SIG-M5 treated with dmso at 0.1 percent for 504 hours (cell line): ENCODE measurements around the gene CRTC1.

ENCODE experiments used
- DNase-seq: peaks from one replicate; lab custom pipeline; 2025; ENCODE audit not compliant: unreplicated experiment; lab: John Stamatoyannopoulos, UW

CRTC1 gene

DNA sequence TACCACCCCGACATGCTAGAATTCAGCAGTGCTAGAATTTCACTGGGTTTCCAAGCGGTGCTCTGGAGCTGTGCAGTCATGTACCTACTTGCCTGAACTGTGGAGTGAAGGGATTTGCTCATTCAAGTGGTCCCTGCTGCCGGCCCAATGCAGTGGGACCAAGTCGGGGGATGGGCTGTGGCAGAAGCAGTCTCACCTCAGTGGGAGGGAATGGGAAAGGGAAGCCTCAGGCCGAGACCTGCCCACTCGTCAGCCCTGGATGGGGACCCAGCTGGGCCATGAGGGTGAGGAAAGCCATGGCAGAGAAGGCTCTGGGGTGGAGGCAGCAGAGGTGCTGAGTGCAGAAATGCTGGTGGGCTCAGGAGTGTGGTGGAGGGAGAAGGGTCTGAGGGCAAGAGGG is 31.7 kb upstream of the CRTC1 start:
- DNase-seq = no peak

DNA sequence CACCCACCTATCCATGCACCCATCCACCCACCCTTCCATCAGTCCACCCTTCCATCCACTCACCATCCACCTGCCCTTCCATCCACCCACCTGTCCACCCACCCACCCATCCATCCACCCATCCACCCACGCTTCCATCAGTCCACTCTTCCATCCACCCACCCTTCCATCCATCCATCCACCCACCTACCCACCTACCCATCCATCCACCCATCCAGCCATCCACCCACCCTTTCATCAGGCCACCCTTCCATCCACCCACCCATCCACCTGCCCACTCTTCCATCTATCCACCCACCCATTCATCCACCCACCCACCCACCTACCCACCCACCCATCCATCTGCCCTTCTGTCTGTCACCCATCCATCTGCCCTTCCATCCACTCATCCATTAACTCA is 29.6 kb upstream of the CRTC1 start:
- DNase-seq = no peak

GRCh38 chr19:18654469-18654868 is 29.0 kb upstream of the CRTC1 start:
- DNase-seq = no peak

- DNase-seq = no peak
Observed at GRCh38 chr19:18655173-18655844, 28.2 kb upstream of the CRTC1 start.

- DNase-seq = no peak
Observed at GRCh38 chr19:18656337-18657086, 27.0 kb upstream of the CRTC1 start.

- DNase-seq = no peak
Observed at GRCh38 chr19:18657590-18658365, 25.7 kb upstream of the CRTC1 start.

GRCh38 chr19:18658366-18658855 is 25.1 kb upstream of the CRTC1 start:
- DNase-seq = no peak

DNA sequence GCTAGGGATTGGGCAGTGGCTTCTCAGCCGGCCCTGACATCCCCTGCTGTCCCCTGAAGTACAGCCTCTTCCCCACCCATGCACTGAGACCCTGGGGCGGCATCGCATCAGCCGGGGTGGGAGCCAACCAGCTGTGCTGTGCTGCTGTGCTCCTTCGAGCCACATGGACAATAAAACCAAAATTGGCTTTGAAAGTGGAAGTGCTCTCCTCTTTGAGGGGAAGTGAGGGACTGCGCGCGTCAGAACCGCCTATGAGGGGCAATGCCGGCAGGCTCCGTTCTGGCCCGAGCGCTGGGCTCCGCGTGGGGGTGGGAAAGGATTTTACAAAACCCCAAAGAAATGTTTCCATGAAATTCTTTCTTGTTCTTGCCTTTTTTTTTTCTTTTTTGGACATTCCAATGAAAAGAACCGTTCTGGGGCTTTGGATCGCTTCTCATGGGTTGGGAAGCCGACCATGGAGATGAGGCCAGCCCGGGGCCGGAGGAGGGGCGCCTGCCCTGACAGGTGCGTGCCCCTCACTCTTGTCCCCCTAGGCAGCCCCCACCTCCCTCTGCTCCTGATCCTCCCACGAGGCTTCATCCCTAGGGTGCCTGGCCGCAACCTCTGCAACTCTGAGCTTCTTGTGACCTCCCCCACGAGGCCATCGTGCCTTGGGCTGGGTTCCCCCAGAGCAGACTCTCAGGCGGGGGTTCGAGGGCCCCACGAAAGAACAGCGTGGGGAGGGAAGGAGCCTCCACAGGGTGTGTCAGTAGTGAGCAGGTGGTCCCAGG is 24.0 kb upstream of the CRTC1 start:
- DNase-seq = peak; percentile 76

DNA sequence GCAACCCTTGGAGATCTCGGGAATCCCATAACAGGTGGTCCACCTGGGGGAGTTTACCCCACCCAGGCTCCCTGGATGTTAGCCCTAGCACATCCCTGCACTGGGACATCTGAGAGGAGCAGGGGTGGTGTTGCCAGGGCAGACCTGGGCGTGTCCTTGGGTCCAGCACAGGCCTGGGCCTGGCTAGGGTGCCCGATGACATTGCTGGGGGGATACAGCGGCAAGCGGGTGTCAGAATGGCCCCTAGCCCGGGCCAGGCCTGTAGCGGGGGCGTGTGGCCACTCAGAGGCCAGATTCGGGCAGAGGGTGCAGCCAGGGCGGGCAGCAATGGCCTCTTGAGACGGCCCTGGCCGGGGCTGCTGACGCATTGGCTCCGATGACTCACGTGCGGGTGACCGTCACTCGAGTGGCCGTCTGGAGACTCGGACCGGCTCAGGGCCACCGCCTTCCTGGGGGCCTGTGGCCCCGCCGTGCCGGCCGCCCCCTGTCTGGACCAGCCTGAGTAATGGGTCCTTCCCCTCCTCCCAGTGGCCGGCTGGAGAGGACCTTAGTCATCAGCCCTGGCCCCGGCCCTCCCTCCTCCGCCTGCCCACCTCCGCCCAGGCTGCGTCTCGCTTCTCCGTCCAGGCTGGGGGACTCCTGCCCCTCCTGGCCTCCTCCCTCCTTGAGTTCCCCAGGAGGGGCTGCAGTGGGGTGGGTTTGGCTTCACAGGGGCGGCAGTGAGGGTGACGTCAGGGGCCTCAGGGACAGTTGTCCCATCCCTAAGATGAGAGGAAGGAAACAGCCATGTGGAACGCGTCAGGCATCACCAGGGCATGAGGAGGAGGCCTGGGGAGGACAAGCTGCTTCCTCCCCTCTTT is 23.2 kb upstream of the CRTC1 start:
- no peak for DNase-seq

GRCh38 chr19:18660939-18661670 is 22.4 kb upstream of the CRTC1 start:
- DNase-seq = no peak

GRCh38 chr19:18662972-18663732 is 20.3 kb upstream of the CRTC1 start:
- no peak for DNase-seq

GRCh38 chr19:18663940-18664530 is 19.4 kb upstream of the CRTC1 start:
- no peak for DNase-seq

GRCh38 chr19:18665771-18666202 is 17.7 kb upstream of the CRTC1 start:
- no peak for DNase-seq

- no peak for DNase-seq
Observed at GRCh38 chr19:18666317-18666716, 17.2 kb upstream of the CRTC1 start.

GRCh38 chr19:18666784-18667183 is 16.7 kb upstream of the CRTC1 start:
- no peak for DNase-seq

DNA sequence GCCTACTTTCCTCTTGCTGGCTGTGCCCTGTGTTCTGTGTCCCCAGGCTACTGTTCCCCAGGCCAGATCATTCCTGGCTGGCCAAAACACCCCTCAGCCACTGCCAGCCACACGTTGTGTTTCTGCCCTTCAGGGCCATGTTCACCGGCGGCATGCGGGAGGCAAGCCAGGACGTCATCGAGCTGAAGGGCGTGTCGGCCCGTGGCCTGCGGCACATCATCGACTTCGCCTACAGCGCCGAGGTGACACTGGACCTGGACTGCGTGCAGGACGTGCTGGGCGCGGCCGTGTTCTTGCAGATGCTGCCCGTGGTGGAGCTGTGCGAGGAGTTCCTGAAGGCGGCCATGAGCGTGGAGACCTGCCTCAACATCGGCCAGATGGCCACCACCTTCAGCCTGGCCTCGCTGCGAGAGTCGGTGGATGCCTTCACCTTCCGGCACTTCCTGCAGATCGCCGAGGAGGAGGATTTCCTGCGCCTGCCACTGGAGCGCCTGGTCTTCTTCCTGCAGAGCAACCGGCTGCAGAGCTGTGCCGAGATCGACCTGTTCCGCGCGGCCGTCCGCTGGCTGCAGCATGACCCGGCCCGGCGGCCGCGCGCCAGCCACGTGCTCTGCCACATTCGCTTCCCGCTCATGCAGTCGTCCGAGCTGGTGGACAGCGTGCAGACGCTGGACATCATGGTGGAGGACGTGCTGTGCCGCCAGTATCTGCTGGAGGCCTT is 15.8 kb upstream of the CRTC1 start:
- no peak for DNase-seq

- no peak for DNase-seq
Observed at GRCh38 chr19:18668252-18668631, 15.2 kb upstream of the CRTC1 start.
